Measurements from ENCODE around the gene CLSTN2. TPM values are rescaled to one million over a fixed set of nuclear protein-coding genes. Genes with fewer than 3 reads are reported as not detected.

CLSTN2 gene
- total and polyA plus RNA-seq, 2 of the 4 experiments (the other 2 are of a cell fraction), result under 0.01 to 0.07 TPM

- ATAC-seq (ENCODE audit: low read depth) (no peak), DNase-seq (no peak)
- H3K9me3 ChIP-seq (ENCODE audit: control insufficient read depth, insufficient read depth, low read length), result no peaks in the 10 kb centered on the region
- dilution Hi-C loops (cut with HindIII; ENCODE audit: low sequenced_read_pairs, unreplicated experiment) (no loop called here), in situ Hi-C loops (cut with MboI; ENCODE audit: low sequenced_read_pairs) (no loop called here), intact Hi-C loops (cut with micrococcal nuclease) (no loop called here)
- no peak overlapping the region for H3K23ac ChIP-seq (ENCODE audit: low read depth, low read length)
- no peak overlapping the region for H4K91ac ChIP-seq (ENCODE audit: insufficient read depth, low read depth, low read length)
- no peak overlapping the region for H3K4ac ChIP-seq (ENCODE audit: low read depth, low read length)
- CTCF ChIA-PET, result no interaction called here
- no peak overlapping the region for H2AFZ ChIP-seq (replicated peaks; ENCODE audit: low read length, poor library complexity)
- no peak overlapping the region for H2BK120ac ChIP-seq (ENCODE audit: low read depth, low read length)
- H3K14ac ChIP-seq (replicated peaks; ENCODE audit: low read depth, low read length), result no peak overlapping the region
- no peak overlapping the region for H3K4me2 ChIP-seq (ENCODE audit: low read depth, low read length)
- POLR2A ChIA-PET (ENCODE audit: unreplicated experiment), result no interaction called here
- TF ChIP-seq SMC3 (IDR thresholded peaks at IDR 0.05; ENCODE audit: low read depth, low read length) (no peak), NFE2L2 (IDR thresholded peaks at IDR 0.05; ENCODE audit: low read depth, low read length) (no peak), RAD21 (IDR thresholded peaks at IDR 0.05; ENCODE audit: low read length) (no peak), MAFK (IDR thresholded peaks at IDR 0.05; ENCODE audit: low read depth, low read length) (no peak), MAZ (IDR thresholded peaks at IDR 0.05; ENCODE audit: borderline replicate concordance, low read depth, low read length) (no peak), RCOR1 (IDR thresholded peaks at IDR 0.05; ENCODE audit: insufficient replicate concordance, low read length) (no peak), ELK1 (IDR thresholded peaks at IDR 0.05; ENCODE audit: borderline replicate concordance, low read depth, low read length) (no peak), BHLHE40 (IDR thresholded peaks at IDR 0.05; ENCODE audit: low read depth, low read length) (no peak), CTCF (conservative IDR thresholded peaks at IDR 0.05; ENCODE audit: low read depth, low read length) (no peak), CEBPB (IDR thresholded peaks at IDR 0.05; ENCODE audit: low read depth, low read length) (no peak), USF2 (IDR thresholded peaks at IDR 0.05; ENCODE audit: low read depth, low read length) (no peak), FOS (IDR thresholded peaks at IDR 0.05; ENCODE audit: low read depth, low read length) (no peak), CHD1 (IDR thresholded peaks at IDR 0.05; ENCODE audit: low read depth, low read length) (no peak), POLR2A (IDR thresholded peaks at IDR 0.05; ENCODE audit: low read depth, low read length) (no peak), MXI1 (IDR thresholded peaks at IDR 0.05; ENCODE audit: borderline replicate concordance, low read depth, low read length) (no peak), RFX5 (IDR thresholded peaks at IDR 0.05; ENCODE audit: low read depth, low read length) (no peak)
- no peak overlapping the region for H3K9ac ChIP-seq (ENCODE audit: low read depth, low read length)
- H2AK5ac ChIP-seq (ENCODE audit: low read depth, low read length), result no peak overlapping the region
- no peak overlapping the region for H2BK5ac ChIP-seq (ENCODE audit: low read depth, low read length, poor library complexity, severe bottlenecking)
- no peaks in the 10 kb centered on the region for H4K20me1 ChIP-seq (ENCODE audit: insufficient read depth, low read length)
- H4K5ac ChIP-seq (ENCODE audit: low read depth, low read length), result no peak overlapping the region
- H3K79me1 ChIP-seq (ENCODE audit: low read depth in 1 of 2, low read length in 2 of 2), result no peaks in the 10 kb centered on the region
- H3K18ac ChIP-seq (ENCODE audit: low read depth, low read length), result no peak overlapping the region
- no peak overlapping the region for H2AK9ac ChIP-seq (replicated peaks; ENCODE audit: low read depth, low read length, poor library complexity)
- BruUV-seq (replicated peaks), result no TSS peak
- no peaks in the 10 kb centered on the region for H3K9me1 ChIP-seq (ENCODE audit: insufficient read depth, low read length)
- H3K56ac ChIP-seq (ENCODE audit: extremely low read depth, insufficient read depth, low read length), result no peak overlapping the region
- no peaks in the 10 kb centered on the region for H3K27me3 ChIP-seq (ENCODE audit: control insufficient read depth, insufficient read depth, low read length)
- no peak overlapping the region for H2BK20ac ChIP-seq (ENCODE audit: low read depth, low read length)
- no peak overlapping the region for H3K4me3 ChIP-seq (ENCODE audit: insufficient read depth, low read depth, low read length)
- no peak overlapping the region for H3K27ac ChIP-seq (ENCODE audit: insufficient read depth, low read length)
- H3K4me1 ChIP-seq (ENCODE audit: control insufficient read depth, insufficient read depth, low read length), result no peaks in the 10 kb centered on the region
- H4K8ac ChIP-seq (ENCODE audit: low read depth in 2 of 2, low read length in 2 of 2), result no peak overlapping the region
- no peaks in the 10 kb centered on the region for H3K36me3 ChIP-seq (ENCODE audit: control insufficient read depth, insufficient read depth, low read length)
- H2BK15ac ChIP-seq (ENCODE audit: low read depth, low read length), result no peak overlapping the region
Measured at GRCh38 chr3:140225996-140226395, 291.0 kb downstream of the CLSTN2 start.

All from IMR-90 (cell line).